Measurements from ENCODE around the gene EDDM13.

The EDDM13 gene

DNA sequence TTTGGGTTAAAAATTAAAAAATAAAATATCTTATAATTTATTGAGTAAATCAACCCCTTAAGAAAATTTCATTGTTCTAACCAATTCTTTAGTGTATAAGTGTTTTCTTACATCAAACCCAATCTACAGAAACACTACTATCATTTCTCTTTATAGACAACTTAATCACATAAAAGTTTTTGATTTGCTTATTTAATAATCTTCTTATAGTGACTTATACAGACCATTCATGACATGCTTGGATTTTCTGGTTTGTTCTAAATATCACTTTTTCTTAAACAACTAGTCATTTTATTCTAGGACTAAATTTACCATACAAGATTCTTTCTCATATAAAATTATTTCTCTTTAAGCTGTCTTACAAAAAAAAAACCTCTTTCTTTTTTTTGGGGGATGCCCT is 69.4 kb downstream of the EDDM13 start:
- H3K4me3 ChIP-seq (ENCODE audit: low read depth, low read length), result no peak overlapping the region
- TF ChIP-seq, protein P1, sequence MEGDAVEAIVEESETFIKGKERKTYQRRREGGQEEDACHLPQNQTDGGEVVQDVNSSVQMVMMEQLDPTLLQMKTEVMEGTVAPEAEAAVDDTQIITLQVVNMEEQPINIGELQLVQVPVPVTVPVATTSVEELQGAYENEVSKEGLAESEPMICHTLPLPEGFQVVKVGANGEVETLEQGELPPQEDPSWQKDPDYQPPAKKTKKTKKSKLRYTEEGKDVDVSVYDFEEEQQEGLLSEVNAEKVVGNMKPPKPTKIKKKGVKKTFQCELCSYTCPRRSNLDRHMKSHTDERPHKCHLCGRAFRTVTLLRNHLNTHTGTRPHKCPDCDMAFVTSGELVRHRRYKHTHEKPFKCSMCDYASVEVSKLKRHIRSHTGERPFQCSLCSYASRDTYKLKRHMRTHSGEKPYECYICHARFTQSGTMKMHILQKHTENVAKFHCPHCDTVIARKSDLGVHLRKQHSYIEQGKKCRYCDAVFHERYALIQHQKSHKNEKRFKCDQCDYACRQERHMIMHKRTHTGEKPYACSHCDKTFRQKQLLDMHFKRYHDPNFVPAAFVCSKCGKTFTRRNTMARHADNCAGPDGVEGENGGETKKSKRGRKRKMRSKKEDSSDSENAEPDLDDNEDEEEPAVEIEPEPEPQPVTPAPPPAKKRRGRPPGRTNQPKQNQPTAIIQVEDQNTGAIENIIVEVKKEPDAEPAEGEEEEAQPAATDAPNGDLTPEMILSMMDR (conservative IDR thresholded peaks at IDR 0.05; ENCODE audit: low read depth, low read length), result no peak
- DNase-seq (ENCODE audit: low read depth), result peak; percentile 2

DNA sequence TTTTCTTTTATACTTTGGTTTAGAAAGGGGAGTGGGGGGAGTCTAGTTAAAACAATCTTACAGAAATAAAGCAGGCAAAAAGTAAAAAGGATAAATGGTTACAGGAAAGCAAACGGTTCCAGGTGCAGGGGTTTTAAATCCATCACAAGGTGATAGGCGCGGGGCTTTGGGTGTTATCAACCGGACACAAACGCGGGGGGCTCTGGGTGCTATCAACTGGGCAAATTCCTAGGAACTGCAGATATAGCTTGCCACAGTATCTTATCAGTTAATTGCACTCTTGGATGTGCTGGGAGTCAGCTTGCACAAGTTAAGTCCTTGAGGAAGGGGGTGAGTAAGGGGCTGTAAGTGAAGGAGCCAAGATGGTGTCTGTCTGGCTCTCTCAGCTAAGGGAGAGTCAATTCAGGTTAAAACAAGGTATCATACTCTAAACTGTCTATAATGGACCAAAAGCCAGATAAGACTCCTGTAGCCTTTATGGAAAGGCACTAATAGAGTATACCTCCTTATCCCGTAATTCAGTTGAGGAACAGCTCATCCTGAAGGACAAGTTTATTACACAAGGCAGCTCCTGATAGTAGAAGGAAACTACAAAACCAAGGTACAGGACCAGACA is 74.7 kb downstream of the EDDM13 start:
- H3K4me3 ChIP-seq (ENCODE audit: low read depth, low read length), result no peak overlapping the region
- DNase-seq (ENCODE audit: low read depth), result no peak
- TF ChIP-seq, protein P1 (conservative IDR thresholded peaks at IDR 0.05; ENCODE audit: low read depth, low read length), result no peak

DNA sequence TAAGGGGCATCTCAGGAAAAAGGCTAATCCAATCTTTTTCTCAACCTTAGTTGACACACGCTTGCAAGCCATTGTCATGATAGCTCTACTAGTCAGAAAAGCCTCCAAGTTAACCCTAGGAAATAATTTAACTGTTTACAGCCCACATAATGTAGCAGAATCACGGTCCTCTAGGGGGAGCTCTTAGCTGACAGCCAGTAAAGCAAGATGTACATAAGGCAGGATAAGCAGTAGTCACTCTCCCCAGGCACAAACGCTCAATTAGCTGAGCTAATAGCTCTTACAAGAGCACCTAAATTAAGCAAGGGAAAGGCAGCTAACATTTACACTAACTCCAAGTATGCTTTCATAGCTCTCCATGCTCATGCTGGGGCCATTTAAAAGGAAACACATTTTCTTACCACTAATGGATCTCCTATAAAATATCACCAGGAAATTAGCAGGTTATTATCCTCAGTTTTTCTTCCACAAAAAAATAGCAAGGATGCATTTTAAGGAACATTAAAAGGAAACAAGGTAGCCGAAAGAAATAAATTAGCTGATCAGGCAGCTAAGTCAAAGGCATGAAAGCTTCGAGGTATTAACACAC is 75.8 kb downstream of the EDDM13 start:
- DNase-seq (ENCODE audit: low read depth), result peak; percentile 25
- H3K4me3 ChIP-seq (ENCODE audit: low read depth, low read length), result no peak overlapping the region
- TF ChIP-seq, protein P1 (conservative IDR thresholded peaks at IDR 0.05; ENCODE audit: low read depth, low read length), result peak; percentile 50

DNA sequence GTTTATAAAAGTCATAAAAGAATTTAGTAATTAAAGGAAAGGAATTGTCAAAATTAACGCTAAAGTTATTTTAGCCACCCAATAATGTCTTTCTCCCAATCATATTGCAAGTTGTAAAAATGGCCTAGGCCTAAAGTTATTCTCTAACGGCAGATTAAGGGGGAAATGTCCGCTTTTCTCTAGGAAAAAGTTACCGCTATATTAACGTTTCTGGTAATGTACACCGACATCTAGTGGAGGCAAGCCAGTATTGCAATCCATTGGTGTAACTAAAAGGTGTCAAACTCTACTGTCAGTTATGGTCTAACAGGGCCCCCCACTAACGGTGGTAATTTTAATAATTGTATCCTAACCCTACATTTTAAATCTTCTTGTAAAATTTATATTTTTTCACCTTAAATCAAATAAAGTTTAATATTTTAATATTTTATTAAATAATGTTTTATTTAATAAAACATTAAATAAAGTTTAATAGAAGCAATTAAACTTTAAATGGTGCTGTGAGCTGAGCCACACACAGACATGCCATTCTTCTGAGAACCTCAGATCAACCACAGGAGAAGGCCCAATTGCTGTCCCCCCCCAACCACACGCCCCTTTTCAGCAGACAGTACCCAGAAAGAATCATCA is 78.0 kb downstream of the EDDM13 start:
- TF ChIP-seq, protein P1 (conservative IDR thresholded peaks at IDR 0.05; ENCODE audit: low read depth, low read length), result peak; percentile 82
- peak; percentile 68 for DNase-seq (ENCODE audit: low read depth)
- H3K4me3 ChIP-seq (ENCODE audit: low read depth, low read length), result no peak overlapping the region

DNA sequence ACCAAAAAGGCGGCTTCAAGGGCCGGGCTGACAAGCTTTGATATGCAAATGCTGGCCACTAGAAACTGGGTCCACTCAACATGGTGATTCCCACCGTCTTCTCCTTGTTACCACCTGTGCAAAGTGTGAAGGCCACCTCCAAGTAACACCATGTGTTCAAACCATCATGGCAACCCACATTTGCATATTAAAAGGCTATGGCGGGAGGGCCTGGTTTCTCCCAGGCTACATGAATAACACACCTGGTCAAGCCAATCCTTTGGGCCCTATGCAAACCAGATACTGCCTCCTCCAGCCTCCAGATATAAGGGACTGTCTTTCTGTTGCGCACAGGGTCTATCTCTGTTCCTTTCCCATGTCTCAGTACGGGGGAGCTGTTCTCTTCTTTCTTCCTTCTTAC is 78.7 kb downstream of the EDDM13 start:
- DNase-seq (ENCODE audit: low read depth), result no peak
- no peak overlapping the region for H3K4me3 ChIP-seq (ENCODE audit: low read depth, low read length)
- TF ChIP-seq, protein P1 (conservative IDR thresholded peaks at IDR 0.05; ENCODE audit: low read depth, low read length), result no peak

DNA sequence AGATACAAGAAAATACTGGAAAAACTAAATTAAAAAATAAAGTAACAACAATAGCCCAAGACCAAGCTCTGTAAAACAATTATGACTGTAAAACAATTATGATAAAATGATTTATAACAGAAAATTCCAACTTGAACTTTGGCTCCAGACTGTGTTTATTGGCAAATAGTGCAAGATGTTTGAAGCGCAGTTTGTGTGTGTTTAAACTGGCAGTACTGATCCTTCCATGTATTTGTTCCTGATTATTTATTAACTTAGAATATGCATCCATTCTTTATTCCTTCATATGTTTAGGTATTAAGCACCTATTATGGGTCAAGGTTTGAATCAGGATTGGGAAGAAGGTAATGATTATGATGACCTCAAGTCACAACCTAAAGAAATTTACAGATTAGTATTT is 83.0 kb downstream of the EDDM13 start:
- no peak for DNase-seq (ENCODE audit: low read depth)
- TF ChIP-seq, protein P1 (conservative IDR thresholded peaks at IDR 0.05; ENCODE audit: low read depth, low read length), result no peak
- no peak overlapping the region for H3K4me3 ChIP-seq (ENCODE audit: low read depth, low read length)

All from choroid plexus epithelial cell (primary cell).